Kidney (tissue), 14 donors: Measurements from ENCODE around the gene PFKFB2. TPM values are rescaled to one million over a fixed set of nuclear protein-coding genes. Genes with fewer than 3 reads are reported as not detected.

Source experiments
- DNase-seq, 5 donors: peaks; one replicate each; pipeline ENCODE4 v3.0.0-alpha.2; 2013 to 2020
- FAIRE-seq: peaks from 2 replicates; lab custom pipeline; 2012; peaks lifted over from hg19 to GRCh38; lab: Jason Lieb, UNC
- H3K27ac ChIP-seq, 2 donors: one replicate each; pipeline ENCODE4 v1.7.0; 2013; ENCODE audit warnings: low read depth in 2 of 2, low read length in 2 of 2, inconsistent platforms in 1 of 2
- H3K27me3 ChIP-seq: one replicate; pipeline ENCODE4 v1.7.1; 2013; ENCODE audit warnings: low read length, inconsistent platforms; ENCODE audit not compliant: control insufficient read depth, insufficient read depth
- H3K36me3 ChIP-seq, 3 donors: one replicate each; pipeline versions ENCODE4 v1.7.0 to v1.7.1; 2013; ENCODE audit warnings: low read length in 3 of 3, control low read depth in 1 of 3, inconsistent platforms in 1 of 3; ENCODE audit not compliant: insufficient read depth in 3 of 3, control insufficient read depth in 2 of 3
- H3K4me1 ChIP-seq, 3 donors: one replicate each; pipeline versions ENCODE4 v1.7.0 to v1.7.1; 2013; ENCODE audit warnings: low read length in 3 of 3, inconsistent platforms in 1 of 3, low read depth in 1 of 3; ENCODE audit not compliant: control insufficient read depth in 2 of 3, insufficient read depth in 2 of 3
- H3K4me3 ChIP-seq, 3 donors: one replicate each; pipeline versions ENCODE4 v1.7.0 to v1.8.1; 2013; ENCODE audit warnings: low read length in 3 of 3, control low read depth in 1 of 3, inconsistent platforms in 1 of 3
- H3K9ac ChIP-seq, 3 donors: one replicate each; pipeline versions ENCODE4 v1.7.0 to v1.7.1; 2013; ENCODE audit warnings: low read length in 3 of 3, control low read depth in 1 of 3, inconsistent platforms in 1 of 3
- H3K9me3 ChIP-seq, 3 donors: one replicate each; pipeline versions ENCODE4 v1.7.0 to v1.7.1; 2013; ENCODE audit warnings: low read length in 3 of 3, control low read depth in 1 of 3, inconsistent platforms in 1 of 3; ENCODE audit not compliant: control insufficient read depth in 2 of 3, insufficient read depth in 1 of 3
- CTCF ChIP-seq: IDR thresholded peaks from 3 replicates; pipeline ENCODE4 v1.5.1; 2012; ENCODE audit warnings: mild to moderate bottlenecking, moderate library complexity, borderline replicate concordance; ENCODE audit not compliant: insufficient read depth; ENCODE audit errors: extremely low read depth
- intact Hi-C: fragments of 100-400 bp; cut with DNase I; formaldehyde crosslinking; loops from one replicate; pipeline ENCODE4 v1.11.1; 2022
- polyA plus RNA-seq: library from polyadenylated mRNA; stranded (reverse); fragments of 350-450 nt; fragmentation: Illumina TruSeq; extraction: RNeasy Lipid Tissue Mini Kit (QIAGEN cat#74804); gene quantifications from one replicate; pipeline ENCODE4 v1.2.3, GENCODE V29; 2014; ENCODE audit warnings: low read depth, low replicate concordance; ENCODE audit not compliant: insufficient read depth
- total RNA-seq: library from RNA; stranded (reverse); fragmentation: NEBNext Ultra II Directional; extraction: Animal tissue kit (Norgen Biotek cat#: 25700); gene quantifications from one replicate; pipeline ENCODE4 v1.2.1, GENCODE V29; 2021
- donor health status: control.
- donor health status: control.
- donor health status: control.
- donor health status: control.
- donor health status: control.
- donor health status: DM: yes; HTN: yes; CAD: no.
- donor health status: Normal renal cell carcinoma (clear cell type).

Gene PFKFB2
- total and polyA plus RNA-seq, 2 donors from 2014 or later = 20.6 to 21.7 TPM

- FAIRE-seq (no peak), DNase-seq (no peak)
- Histone ChIP-seq H3K4me1 (peaks cover 0 to 4% (median 3%) of the 10 kb centered on the region in 3 donors), H3K9me3 (no peaks in the 10 kb centered on the region), H3K27me3 (no peaks in the 10 kb centered on the region), H3K4me3 (no peak overlapping the region), H3K9ac (no peak overlapping the region), H3K36me3 (no peaks in the 10 kb centered on the region), H3K27ac (no peak overlapping the region)
- intact Hi-C loops = no loop called here
- TF ChIP-seq CTCF = no peak
These were observed 38.3 kb downstream of the PFKFB2 start for GRCh38 chr1:207091200-207091908.

GRCh38 chr1:207093944-207094343 lies 40.9 kb downstream of the PFKFB2 start:
- no peak overlapping the region for H3K9ac ChIP-seq
- no peak overlapping the region for H3K4me3 ChIP-seq
- no peak for TF ChIP-seq CTCF
- no peaks in the 10 kb centered on the region for H3K27me3 ChIP-seq
- FAIRE-seq = no peak
- no peaks in the 10 kb centered on the region for H3K9me3 ChIP-seq
- no peak overlapping the region for H3K27ac ChIP-seq
- H3K4me1 ChIP-seq = peaks cover 0 to under 1% (median 0%) of the 10 kb centered on the region in 3 donors
- DNase-seq = no peak
- intact Hi-C loops = no loop called here
- no peaks in the 10 kb centered on the region for H3K36me3 ChIP-seq

- Histone ChIP-seq H3K27me3 (no peaks in the 10 kb centered on the region), H3K27ac (no peak overlapping the region), H3K36me3 (no peaks in the 10 kb centered on the region), H3K4me1 (no peaks in the 10 kb centered on the region), H3K4me3 (no peak overlapping the region), H3K9me3 (no peaks in the 10 kb centered on the region), H3K9ac (no peak overlapping the region)
- no peak for TF ChIP-seq CTCF
- intact Hi-C loops = no loop called here
- no peak for FAIRE-seq
- DNase-seq = no peak
These were observed 44.8 kb downstream of the PFKFB2 start for GRCh38 chr1:207097871-207098324.
